Measurements from ENCODE around the gene PTPRE.

- TF ChIP-seq CTCF (conservative IDR thresholded peaks at IDR 0.05) (no peak), EZH2 (IDR thresholded peaks at IDR 0.05; ENCODE audit: low read depth) (no peak)
Measured at GRCh38 chr10:127932521-127933270, 25.8 kb downstream of the PTPRE start.
